Fibroblast of lung (primary cell): Measurements from ENCODE around the gene PANX3.

Experiments
- CTCF ChIP-seq, 2 donors: IDR thresholded peaks in 1 of 2; conservative IDR thresholded peaks in 1 of 2; 1 replicate in 1 of 2; 2 replicates in 1 of 2; pipeline ENCODE4 v1.5.1; 2011 to 2012; ENCODE audit warnings: low read length in 2 of 2, control low read depth in 1 of 2, inconsistent platforms in 1 of 2, low read depth in 1 of 2, mild to moderate bottlenecking in 1 of 2
- EZH2 ChIP-seq: IDR thresholded peaks from 2 replicates; pipeline ENCODE4 v1.5.1; 2012; ENCODE audit warnings: low read length, control low read depth, mild to moderate bottlenecking; ENCODE audit errors: missing control alignments

- no peak for TF ChIP-seq EZH2
- TF ChIP-seq CTCF (conservative IDR thresholded peaks at IDR 0.05 in 1 of 2, IDR thresholded peaks at IDR 0.05 in 1 of 2; ENCODE audit: low read depth in 1 of 2, low read length in 2 of 2), result no peak
These were observed 3.1 kb upstream of the PANX3 start for GRCh38 chr11:124608147-124608546.
